PFSK-1 (cell line): ENCODE measurements around the gene PEAK3.

Source experiments
- FOXP2 ChIP-seq: optimal IDR thresholded peaks from 2 replicates; pipeline ENCODE3; 2011; ENCODE audit warnings: borderline replicate concordance, control low read depth, inconsistent platforms; ENCODE audit not compliant: insufficient read depth; ENCODE audit errors: extremely low read length, extremely low read depth
- POLR2AphosphoS5 ChIP-seq: IDR thresholded peaks from 2 replicates; pipeline ENCODE4 v1.6.1; 2012; ENCODE audit warnings: low read depth, mild to moderate bottlenecking, control low read depth, low read length, moderate library complexity
- REST ChIP-seq, 2 experiments: IDR thresholded peaks; 2 replicates each; pipeline versions ENCODE4 v1.6.1 to v1.8.0; 2011 to 2012; ENCODE audit warnings: low read depth in 2 of 2, low read length in 2 of 2, control low read depth in 1 of 2, inconsistent platforms in 1 of 2, mild to moderate bottlenecking in 1 of 2, moderate library complexity in 1 of 2; ENCODE audit not compliant: insufficient read depth in 1 of 2
- SIN3A ChIP-seq: IDR thresholded peaks from 2 replicates; pipeline ENCODE4 v1.6.1; 2012; ENCODE audit warnings: mild to moderate bottlenecking, low read length, moderate library complexity, borderline replicate concordance; ENCODE audit not compliant: insufficient read depth
- TAF1 ChIP-seq: IDR thresholded peaks from 2 replicates; pipeline ENCODE4 v1.6.1; 2012; ENCODE audit warnings: low read length, control low read depth, borderline replicate concordance; ENCODE audit not compliant: insufficient read depth

The PEAK3 gene

GRCh38 chr19:2302319-2303210 lies 20.6 kb upstream of the PEAK3 start:
- TF ChIP-seq TAF1 (no peak), REST (IDR thresholded peaks at IDR 0.05; ENCODE audit: insufficient read depth in 1 of 2, low read depth in 2 of 2, low read length in 2 of 2) (no peak), FOXP2 (no peak), SIN3A (no peak), POLR2AphosphoS5 (no peak)

- no peak for TF ChIP-seq SIN3A
- no peak for TF ChIP-seq REST (IDR thresholded peaks at IDR 0.05; ENCODE audit: insufficient read depth in 1 of 2, low read depth in 2 of 2, low read length in 2 of 2)
- TF ChIP-seq TAF1 = no peak
- no peak for TF ChIP-seq POLR2AphosphoS5
- TF ChIP-seq FOXP2 = no peak
Observed at GRCh38 chr19:2300533-2300932, 18.6 kb upstream of the PEAK3 start.

- TF ChIP-seq POLR2AphosphoS5 (no peak), TAF1 (no peak), REST (IDR thresholded peaks at IDR 0.05; ENCODE audit: insufficient read depth in 1 of 2, low read depth in 2 of 2, low read length in 2 of 2) (no peak), SIN3A (no peak), FOXP2 (no peak)
Observed at GRCh38 chr19:2296141-2296540, 14.2 kb upstream of the PEAK3 start.

- no peak for TF ChIP-seq TAF1
- no peak for TF ChIP-seq SIN3A
- no peak for TF ChIP-seq POLR2AphosphoS5
- no peak for TF ChIP-seq REST (IDR thresholded peaks at IDR 0.05; ENCODE audit: insufficient read depth in 1 of 2, low read depth in 2 of 2, low read length in 2 of 2)
- TF ChIP-seq FOXP2 = no peak
Observed at GRCh38 chr19:2294687-2295335, 12.8 kb upstream of the PEAK3 start.
